Brain microvascular endothelial cell (primary cell): ENCODE data around the gene CIAPIN1.

ENCODE experiments used
- DNase-seq: peaks from one replicate; pipeline ENCODE4 v3.0.0-alpha.2; 2020
- H3K27ac ChIP-seq: fragments of 250-450 bp; sonication (Bioruptor Pico); 2 replicates; pipeline ENCODE4 v1.5.1; 2020; ENCODE audit warnings: mild to moderate bottlenecking, moderate library complexity
- H3K27me3 ChIP-seq: fragments of 250-450 bp; sonication (Bioruptor Pico); replicated peaks from 2 replicates; pipeline ENCODE4 v1.5.1; 2020; ENCODE audit warnings: mild to moderate bottlenecking
- H3K36me3 ChIP-seq: fragments of 250-450 bp; sonication (Bioruptor Pico); replicated peaks from 2 replicates; pipeline ENCODE4 v1.5.1; 2020; ENCODE audit warnings: mild to moderate bottlenecking
- H3K4me3 ChIP-seq: 2 replicates; pipeline ENCODE4 v1.5.1; 2011; ENCODE audit warnings: low read depth, mild to moderate bottlenecking, control low read depth, low read length, moderate library complexity
- CTCF ChIP-seq: IDR thresholded peaks from 2 replicates; pipeline ENCODE4 v1.5.1; 2011; ENCODE audit warnings: low read depth, mild to moderate bottlenecking, moderate library complexity, low read length, control low read depth, inconsistent platforms; ENCODE audit errors: missing control alignments
- in situ Hi-C: cut with HindIII; loops from 2 replicates; pipeline ENCODE4 v1.10.0; 2017; ENCODE audit warnings: low sequenced_read_pairs, low pct_ligation_motif_present

The CIAPIN1 gene

DNA sequence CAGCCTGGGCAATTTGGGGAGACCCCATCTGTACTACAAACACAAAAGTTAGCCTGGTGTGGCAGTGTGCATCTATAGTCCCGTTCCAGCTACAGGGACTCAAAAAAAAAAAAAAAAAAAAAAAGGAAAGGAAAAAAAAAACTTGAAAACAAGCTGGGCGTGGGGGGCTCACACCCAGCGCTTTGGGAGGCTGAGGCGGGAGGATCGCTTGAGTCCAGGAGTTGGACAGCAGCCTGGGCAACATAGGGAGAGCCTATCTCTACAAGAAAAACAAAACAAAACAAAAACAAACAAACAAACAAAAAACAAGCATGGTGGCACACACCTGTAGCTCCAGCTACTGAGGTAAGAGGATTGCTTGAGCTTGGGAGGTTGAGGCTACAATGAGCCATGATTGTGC lies 55.5 kb downstream of the CIAPIN1 start:
- in situ Hi-C loops = no loop called here
- DNase-seq = no peak
- TF ChIP-seq CTCF = no peak
- no peak overlapping the region for H3K4me3 ChIP-seq
- H3K36me3 ChIP-seq = no peaks in the 10 kb centered on the region
- peaks cover 2% of the 10 kb centered on the region for H3K27me3 ChIP-seq
- H3K27ac ChIP-seq = no peak overlapping the region

GRCh38 chr16:57391300-57391699 lies 55.9 kb downstream of the CIAPIN1 start:
- TF ChIP-seq CTCF = no peak
- H3K27me3 ChIP-seq = peaks cover 3% of the 10 kb centered on the region
- H3K27ac ChIP-seq = no peak overlapping the region
- H3K36me3 ChIP-seq = no peaks in the 10 kb centered on the region
- no peak overlapping the region for H3K4me3 ChIP-seq
- no peak for DNase-seq
- in situ Hi-C loops = no loop called here

GRCh38 chr16:57390636-57391295 lies 56.4 kb downstream of the CIAPIN1 start:
- H3K27ac ChIP-seq = no peak overlapping the region
- TF ChIP-seq CTCF = no peak
- H3K4me3 ChIP-seq = no peak overlapping the region
- no peak for DNase-seq
- in situ Hi-C loops = no loop called here
- peaks cover 3% of the 10 kb centered on the region for H3K27me3 ChIP-seq
- no peaks in the 10 kb centered on the region for H3K36me3 ChIP-seq

GRCh38 chr16:57389087-57389468 lies 58.1 kb downstream of the CIAPIN1 start:
- Histone ChIP-seq H3K4me3 (no peak overlapping the region), H3K27me3 (peaks cover 3% of the 10 kb centered on the region), H3K36me3 (no peaks in the 10 kb centered on the region), H3K27ac (no peak overlapping the region)
- in situ Hi-C loops = no loop called here
- TF ChIP-seq CTCF = no peak
- DNase-seq = no peak

DNA sequence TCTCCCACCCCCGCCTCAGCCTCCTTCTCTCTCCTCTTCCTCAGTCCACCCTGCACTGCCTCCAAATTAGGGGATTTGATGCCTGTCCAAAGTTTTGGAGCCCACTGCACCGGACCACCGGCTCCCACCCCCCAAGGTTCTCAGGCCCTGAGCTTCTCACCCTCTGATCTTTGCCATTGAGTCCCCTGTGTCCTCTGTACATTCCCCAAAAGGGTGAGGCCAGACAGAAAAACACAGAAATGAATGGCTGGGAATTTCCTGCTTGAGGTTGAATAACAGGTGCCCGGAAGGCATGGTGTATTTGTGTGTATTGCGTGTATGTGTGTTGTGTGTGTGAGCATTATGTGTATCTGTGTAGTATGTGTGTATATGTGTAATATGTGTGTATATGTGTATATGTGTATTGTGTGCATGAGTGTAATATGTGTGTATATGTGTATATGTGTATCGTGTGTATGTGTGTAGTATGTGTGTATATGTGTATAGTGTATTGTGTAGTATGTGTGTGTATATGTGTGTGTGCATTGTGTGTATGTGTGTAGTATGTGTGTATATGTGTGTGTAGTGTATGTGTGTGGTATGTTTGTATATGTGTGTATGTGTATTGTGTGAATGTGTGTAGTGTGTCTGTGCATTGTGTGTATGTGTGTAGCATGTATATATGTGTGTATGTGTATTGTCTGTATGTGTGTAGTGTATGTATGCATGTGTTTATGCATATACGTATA lies 58.7 kb downstream of the CIAPIN1 start:
- peaks cover 3% of the 10 kb centered on the region for H3K27me3 ChIP-seq
- in situ Hi-C loops = no loop called here
- no peak overlapping the region for H3K27ac ChIP-seq
- TF ChIP-seq CTCF = no peak
- no peak overlapping the region for H3K4me3 ChIP-seq
- H3K36me3 ChIP-seq = no peaks in the 10 kb centered on the region
- no peak for DNase-seq
